Measurements from ENCODE around the gene SIN3A. TPM values are rescaled to one million over a fixed set of nuclear protein-coding genes. Genes with fewer than 3 reads are reported as not detected.
A peak's percentile ranks its signal among the peaks of the same experiment; 100 is the strongest.
"Not testable (repeated sequence)": the region's sequence is repeated elsewhere in the genome, so short reads cannot be mapped to it uniquely, and the experiment has no call there.

SIN3A gene
- 69.0 and 86.1 TPM in 2 replicates for total RNA-seq (ENCODE audit: low replicate concordance)

DNA sequence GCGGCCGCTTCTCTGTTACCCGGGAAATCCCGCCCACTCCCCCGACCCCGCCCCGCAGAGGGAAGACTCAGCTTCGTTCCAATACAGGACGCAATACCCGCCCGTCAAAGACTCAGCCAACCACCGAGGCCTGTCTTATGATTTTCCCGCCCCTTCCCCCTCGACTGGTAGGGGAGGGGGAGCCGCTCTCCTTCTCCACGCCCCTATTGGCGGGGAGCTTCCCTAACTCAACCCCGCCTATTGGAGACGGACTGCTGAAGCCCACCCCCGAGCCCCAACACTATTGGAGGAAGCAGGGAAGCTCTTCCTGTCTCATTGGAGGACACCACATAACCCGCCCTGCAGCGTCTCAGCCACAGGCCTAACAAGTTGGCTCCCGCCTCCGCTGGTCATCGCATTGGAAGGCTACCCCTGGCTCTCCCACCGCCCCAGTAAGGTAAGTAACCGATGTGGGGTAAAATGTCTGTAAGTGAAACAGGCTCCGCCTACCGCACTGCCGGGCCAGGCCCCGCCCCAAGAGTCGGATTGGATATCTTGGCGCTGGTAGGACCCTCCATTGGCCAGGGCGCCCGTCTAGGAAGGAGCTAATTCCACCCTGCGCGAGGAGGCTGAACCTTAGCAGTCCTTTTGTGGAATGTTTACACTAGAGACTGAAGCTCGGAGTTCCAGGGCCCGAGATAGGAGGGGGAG is at the start of gene SIN3A:
Gene SIN3A (minus strand): TSS at position 17 of the 690 bp plus-strand sequence. CDS start 21,315 bp downstream, outside the sequence.
- Mint-ChIP-seq H3K9me3 (no peaks in the 10 kb centered on the region), H3K27ac (peak within 1 kb of the TSS; percentile 98), H3K27me3 (ENCODE audit: insufficient read depth, low read depth) (peaks cover 9% of the 10 kb centered on the region), H3K36me3 (peaks cover 4% of the 10 kb centered on the region), H3K4me1 (peaks cover 29% of the 10 kb centered on the region), H3K4me3 (peak within 1 kb of the TSS; percentile 96)
- DNase-seq (ENCODE audit: low spot score), result peak; percentile 100
- Histone ChIP-seq H3K4me1 (peaks cover 13% of the 10 kb centered on the region), H3K9me3 (ENCODE audit: low read depth) (no peaks in the 10 kb centered on the region), H3K36me3 (no peaks in the 10 kb centered on the region), H3K4me3 (peak within 1 kb of the TSS; percentile 76), H4K20me1 (ENCODE audit: low read depth) (peaks cover 44% of the 10 kb centered on the region), H3K79me2 (ENCODE audit: low read depth) (peaks cover 58% of the 10 kb centered on the region), H3K27me3 (no peaks in the 10 kb centered on the region), H2AFZ (replicated peaks) (peak within 1 kb of the TSS; percentile 14), H3F3A (ENCODE audit: low read depth) (peaks cover 43% of the 10 kb centered on the region), H3K9ac (peak within 1 kb of the TSS; percentile 64), H3K27ac (peak within 1 kb of the TSS; percentile 92), H3K4me2 (peak within 1 kb of the TSS; percentile 89)
- no peak for TF ChIP-seq EZH2phosphoT487 (IDR thresholded peaks at IDR 0.05)
- no peak for TF ChIP-seq EZH2 (IDR thresholded peaks at IDR 0.05)
- TF ChIP-seq, protein P1, sequence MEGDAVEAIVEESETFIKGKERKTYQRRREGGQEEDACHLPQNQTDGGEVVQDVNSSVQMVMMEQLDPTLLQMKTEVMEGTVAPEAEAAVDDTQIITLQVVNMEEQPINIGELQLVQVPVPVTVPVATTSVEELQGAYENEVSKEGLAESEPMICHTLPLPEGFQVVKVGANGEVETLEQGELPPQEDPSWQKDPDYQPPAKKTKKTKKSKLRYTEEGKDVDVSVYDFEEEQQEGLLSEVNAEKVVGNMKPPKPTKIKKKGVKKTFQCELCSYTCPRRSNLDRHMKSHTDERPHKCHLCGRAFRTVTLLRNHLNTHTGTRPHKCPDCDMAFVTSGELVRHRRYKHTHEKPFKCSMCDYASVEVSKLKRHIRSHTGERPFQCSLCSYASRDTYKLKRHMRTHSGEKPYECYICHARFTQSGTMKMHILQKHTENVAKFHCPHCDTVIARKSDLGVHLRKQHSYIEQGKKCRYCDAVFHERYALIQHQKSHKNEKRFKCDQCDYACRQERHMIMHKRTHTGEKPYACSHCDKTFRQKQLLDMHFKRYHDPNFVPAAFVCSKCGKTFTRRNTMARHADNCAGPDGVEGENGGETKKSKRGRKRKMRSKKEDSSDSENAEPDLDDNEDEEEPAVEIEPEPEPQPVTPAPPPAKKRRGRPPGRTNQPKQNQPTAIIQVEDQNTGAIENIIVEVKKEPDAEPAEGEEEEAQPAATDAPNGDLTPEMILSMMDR (IDR thresholded peaks at IDR 0.05), result no peak

GRCh38 chr15:75493732-75494131 is 42.2 kb upstream of the SIN3A start:
- no peak overlapping the region for H3K27ac Mint-ChIP-seq
- peaks cover 20% of the 10 kb centered on the region for H3K36me3 Mint-ChIP-seq
- no peak overlapping the region for H3K9ac ChIP-seq

GRCh38 chr15:75483961-75484360 is 32.5 kb upstream of the SIN3A start:
- H3K9me3 ChIP-seq (ENCODE audit: low read depth), result no peaks in the 10 kb centered on the region

More at GRCh38 chr15:75493732-75494131, 42.2 kb upstream of the SIN3A start:
- Mint-ChIP-seq H3K9me3 (no peaks in the 10 kb centered on the region), H3K4me3 (no peak overlapping the region), H3K27me3 (ENCODE audit: insufficient read depth, low read depth) (peaks cover 2% of the 10 kb centered on the region), H3K4me1 (no peaks in the 10 kb centered on the region)
- Histone ChIP-seq H3K9me3 (ENCODE audit: low read depth) (no peaks in the 10 kb centered on the region), H2AFZ (replicated peaks) (no peak overlapping the region), H3K79me2 (ENCODE audit: low read depth) (no peaks in the 10 kb centered on the region), H4K20me1 (ENCODE audit: low read depth) (no peaks in the 10 kb centered on the region), H3K4me3 (no peak overlapping the region), H3F3A (ENCODE audit: low read depth) (peaks cover 4% of the 10 kb centered on the region), H3K4me2 (no peak overlapping the region), H3K4me1 (no peaks in the 10 kb centered on the region), H3K36me3 (no peaks in the 10 kb centered on the region), H3K27ac (no peak overlapping the region), H3K27me3 (no peaks in the 10 kb centered on the region)
- DNase-seq (ENCODE audit: low spot score), result no peak
- no peak for TF ChIP-seq EZH2 (IDR thresholded peaks at IDR 0.05)
- TF ChIP-seq, protein P1 (IDR thresholded peaks at IDR 0.05), result no peak
- TF ChIP-seq EZH2phosphoT487 (IDR thresholded peaks at IDR 0.05), result no peak

DNA sequence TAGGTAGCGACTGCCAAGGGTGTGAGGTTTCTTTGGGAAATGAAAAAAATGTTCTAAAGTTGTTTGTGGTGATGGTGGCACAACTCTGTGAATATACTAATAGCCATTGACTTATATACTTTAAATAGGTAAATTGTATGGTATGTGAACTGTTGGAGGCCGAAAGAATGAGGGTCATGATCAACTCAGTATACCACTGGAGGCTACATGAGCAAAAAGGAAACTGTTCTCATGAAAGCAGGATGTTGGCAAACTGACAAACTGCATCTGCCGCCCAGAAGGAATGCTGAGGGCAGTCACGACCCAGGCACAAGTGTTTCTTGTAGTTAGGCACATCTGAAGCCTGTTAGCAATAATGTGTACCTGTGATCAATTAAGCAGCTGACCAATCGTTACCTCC is 32.1 kb upstream of the SIN3A start:
- not testable (repeated sequence) for H3K27ac ChIP-seq; H3K27ac Mint-ChIP-seq; H4K20me1 ChIP-seq (ENCODE audit: low read depth); H3K4me1 ChIP-seq; H3K27me3 ChIP-seq; H3K4me1 Mint-ChIP-seq; H3K9ac ChIP-seq; DNase-seq (ENCODE audit: low spot score); H3K9me3 ChIP-seq (ENCODE audit: low read depth); H3K27me3 Mint-ChIP-seq (ENCODE audit: insufficient read depth, low read depth); H3K36me3 ChIP-seq; H3K4me2 ChIP-seq; H3K4me3 Mint-ChIP-seq; H3K79me2 ChIP-seq (ENCODE audit: low read depth); H2AFZ ChIP-seq (replicated peaks); H3K4me3 ChIP-seq; H3F3A ChIP-seq (ENCODE audit: low read depth)
- Mint-ChIP-seq H3K9me3 (peaks cover 16% of the 10 kb centered on the region), H3K36me3 (peaks cover 45% of the 10 kb centered on the region)

More at GRCh38 chr15:75483961-75484360, 32.5 kb upstream of the SIN3A start:
- Mint-ChIP-seq H3K4me1 (no peaks in the 10 kb centered on the region), H3K27me3 (ENCODE audit: insufficient read depth, low read depth) (peaks cover 2% of the 10 kb centered on the region), H3K27ac (no peak overlapping the region), H3K36me3 (peaks cover 42% of the 10 kb centered on the region), H3K9me3 (peaks cover 16% of the 10 kb centered on the region), H3K4me3 (no peak overlapping the region)
- DNase-seq (ENCODE audit: low spot score), result no peak
- TF ChIP-seq EZH2 (IDR thresholded peaks at IDR 0.05), result no peak
- no peak for TF ChIP-seq EZH2phosphoT487 (IDR thresholded peaks at IDR 0.05)
- TF ChIP-seq, protein P1 (IDR thresholded peaks at IDR 0.05), result no peak
- H3F3A ChIP-seq (ENCODE audit: low read depth), result no peaks in the 10 kb centered on the region
- H3K4me3 ChIP-seq, result no peak overlapping the region
- no peaks in the 10 kb centered on the region for H3K79me2 ChIP-seq (ENCODE audit: low read depth)
- H4K20me1 ChIP-seq (ENCODE audit: low read depth), result no peaks in the 10 kb centered on the region
- H3K9ac ChIP-seq, result no peak overlapping the region
- peaks cover 7% of the 10 kb centered on the region for H3K36me3 ChIP-seq
- no peaks in the 10 kb centered on the region for H3K4me1 ChIP-seq
- no peaks in the 10 kb centered on the region for H3K27me3 ChIP-seq
- no peak overlapping the region for H2AFZ ChIP-seq (replicated peaks)
- H3K27ac ChIP-seq, result no peak overlapping the region
- H3K4me2 ChIP-seq, result no peak overlapping the region
